B cell (primary cell): ENCODE results near the gene GYPE. TPM values are rescaled to one million over a fixed set of nuclear protein-coding genes. Genes with fewer than 3 reads are reported as not detected.
"Not testable (repeated sequence)": the region's sequence is repeated elsewhere in the genome, so short reads cannot be mapped to it uniquely, and the experiment has no call there.

Source experiments
- ATAC-seq: fragments of 200-7000 bp; cut with Tn5 transposase; one replicate; pipeline ENCODE4 v1.10.0; 2021; ENCODE audit warnings: low read depth, mild to moderate bottlenecking, moderate number of reproducible peaks, moderate library complexity
- CTCF ChIA-PET: fragments of 350-600 bp; sonication (Branson Sonifier 250); formaldehyde crosslinking; loops from one replicate; lab custom pipeline; 2021; ENCODE audit warnings: antibody characterized with exemption, inconsistent platforms; lab: Charles Lee
- POLR2A ChIA-PET: fragments of 350-600 bp; sonication (Branson Sonifier 250); formaldehyde crosslinking; loops from one replicate; lab custom pipeline; 2021; ENCODE audit warnings: antibody characterized with exemption; lab: Charles Lee
- DNase-seq: peaks from one replicate; pipeline ENCODE4 v3.0.0; 2013
- H2AFZ ChIP-seq: 2 replicates; pipeline ENCODE4 v1.6.1; 2012; ENCODE audit warnings: mild to moderate bottlenecking, low read depth, low read length; ENCODE audit not compliant: insufficient read depth, poor library complexity, severe bottlenecking
- H3K27ac ChIP-seq, 2 donors: 1 replicate in 1 of 2; 2 replicates in 1 of 2; pipeline ENCODE4 v1.5.1; 2012 to 2013; ENCODE audit warnings: low read length in 2 of 2, mild to moderate bottlenecking in 2 of 2, moderate library complexity in 1 of 2
- H3K27me3 ChIP-seq, 4 experiments: fragments of 200-600 bp in 1 of 4; sonication (generic) in 1 of 4; replicated peaks in 1 of 4; 1 replicate in 2 of 4; 2 replicates in 2 of 4; pipeline versions ENCODE4 v1.6.1 to v1.7.0; 2013 to 2016; ENCODE audit warnings: low read length in 3 of 4, mild to moderate bottlenecking in 2 of 4, mixed read lengths in 1 of 4, moderate library complexity in 1 of 4; ENCODE audit not compliant: insufficient read depth in 4 of 4, control insufficient read depth in 3 of 4; ENCODE audit errors: control extremely low read depth in 1 of 4
- H3K36me3 ChIP-seq, 2 experiments: replicated peaks in 1 of 2; 1 replicate in 1 of 2; 2 replicates in 1 of 2; pipeline versions ENCODE4 v1.6.1 to v1.7.1; 2013; ENCODE audit warnings: low read length in 1 of 2; ENCODE audit not compliant: insufficient read depth in 2 of 2, control insufficient read depth in 1 of 2; ENCODE audit errors: control extremely low read depth in 1 of 2, extremely low read depth in 1 of 2
- H3K4me1 ChIP-seq, 2 donors: fragments of 200-600 bp in 1 of 2; sonication (generic) in 1 of 2; 1 replicate in 1 of 2; 2 replicates in 1 of 2; pipeline versions ENCODE4 v1.5.1 to v1.6.1; 2013 to 2017; ENCODE audit warnings: low read length in 2 of 2; ENCODE audit not compliant: control insufficient read depth in 2 of 2, insufficient read depth in 2 of 2
- H3K4me2 ChIP-seq: replicated peaks from 2 replicates; pipeline ENCODE3; 2012; ENCODE audit warnings: mild to moderate bottlenecking, low read depth, low read length; ENCODE audit not compliant: poor library complexity, severe bottlenecking
- H3K4me3 ChIP-seq, 5 experiments: fragments of 200-600 bp in 1 of 5; sonication (generic) in 1 of 5; 1 replicate in 3 of 5; 2 replicates in 2 of 5; pipeline versions ENCODE4 v1.5.1 to v1.7.0; 2011 to 2016; ENCODE audit warnings: low read length in 4 of 5, mild to moderate bottlenecking in 4 of 5, low read depth in 2 of 5, control low read depth in 1 of 5, moderate library complexity in 1 of 5; ENCODE audit not compliant: insufficient read depth in 1 of 5; ENCODE audit errors: control extremely low read depth in 1 of 5, extremely low read depth in 1 of 5
- H3K79me2 ChIP-seq: fragments of 200-600 bp; sonication (generic); one replicate; pipeline ENCODE4 v1.6.0; 2016; ENCODE audit warnings: low read length; ENCODE audit not compliant: control insufficient read depth, insufficient read depth
- H3K9ac ChIP-seq: fragments of 200-600 bp; sonication (generic); 2 replicates; pipeline ENCODE4 v1.6.1; 2017; ENCODE audit warnings: mild to moderate bottlenecking, low read length, moderate library complexity
- H3K9me3 ChIP-seq, 3 donors: one replicate each; pipeline versions ENCODE4 v1.6.1 to v1.7.1; 2013; ENCODE audit warnings: low read length in 2 of 3; ENCODE audit not compliant: control insufficient read depth in 2 of 3, insufficient read depth in 1 of 3; ENCODE audit errors: control extremely low read depth in 1 of 3
- H4K20me1 ChIP-seq: 2 replicates; pipeline ENCODE4 v1.6.0; 2012; ENCODE audit warnings: mild to moderate bottlenecking, low read length; ENCODE audit not compliant: insufficient read depth, control insufficient read depth, poor library complexity, severe bottlenecking
- H3K27ac Mint-ChIP-seq: one replicate; pipeline ENCODE4 v1.8.0; 2021; ENCODE audit warnings: mixed read lengths
- H3K27me3 Mint-ChIP-seq: one replicate; pipeline ENCODE4 v1.8.0; 2021; ENCODE audit warnings: mixed read lengths
- H3K4me1 Mint-ChIP-seq: one replicate; pipeline ENCODE4 v1.8.0; 2021; ENCODE audit warnings: mixed read lengths
- H3K4me3 Mint-ChIP-seq: one replicate; pipeline ENCODE4 v1.8.0; 2021; ENCODE audit warnings: mixed read lengths
- H3K9me3 Mint-ChIP-seq: one replicate; pipeline ENCODE4 v1.8.0; 2022; ENCODE audit warnings: mixed read lengths; ENCODE audit not compliant: insufficient read depth
- WGBS: methylation state at CpG from one replicate; pipeline ENCODE4 v1.1.5; 2013; ENCODE audit warnings: missing lambda C conversion rate; ENCODE audit not compliant: insufficient coverage; 5-methylcytosine and 5-hydroxymethylcytosine counted together
- intact Hi-C: fragments of 100-400 bp; cut with micrococcal nuclease; formaldehyde crosslinking; loops from one replicate; pipeline ENCODE4 v1.10.0; 2022
- polyA plus RNA-seq: library from polyadenylated mRNA; depleted of rRNA; stranded (reverse); fragments of >200 nt; gene quantifications from 2 replicates; pipeline ENCODE4 v1.2.3, GENCODE V29; 2012
- total RNA-seq, 2 donors: library from RNA; stranded (reverse); fragments of 120-200 nt in 1 of 2; gene quantifications; 1 replicate in 1 of 2; 2 replicates in 1 of 2; pipeline versions ENCODE4 v1.2.3 to v1.2.4, GENCODE V29; 2013 to 2022

The GYPE gene
- total and polyA plus RNA-seq, 2 donors (not counting 1 experiment from before 2014, with no cell fraction given): 3.0 to 4.7 TPM

GRCh38 chr4:143839413-143839812 is 65.9 kb downstream of the GYPE start:
- POLR2A ChIA-PET, ATAC-seq, H3K27ac ChIP-seq, DNase-seq, H3K9me3 ChIP-seq, H3K27me3 Mint-ChIP-seq, H4K20me1 ChIP-seq, H3K4me2 ChIP-seq, H3K36me3 ChIP-seq, CTCF ChIA-PET, H3K4me3 ChIP-seq, H3K27me3 ChIP-seq, H3K4me1 ChIP-seq, H3K4me1 Mint-ChIP-seq, intact Hi-C loops, H3K9ac ChIP-seq, H2AFZ ChIP-seq, H3K4me3 Mint-ChIP-seq, H3K27ac Mint-ChIP-seq, H3K79me2 ChIP-seq, H3K9me3 Mint-ChIP-seq: not testable (repeated sequence)
- 76% methylated on average over 2 of the region's 7 CpGs for WGBS

- intact Hi-C loops, H3K79me2 ChIP-seq, POLR2A ChIA-PET, H2AFZ ChIP-seq, H3K27ac ChIP-seq, H3K4me2 ChIP-seq, H3K4me3 Mint-ChIP-seq, H4K20me1 ChIP-seq, H3K4me1 ChIP-seq, H3K27me3 ChIP-seq, H3K4me1 Mint-ChIP-seq, ATAC-seq, H3K9me3 Mint-ChIP-seq, H3K4me3 ChIP-seq, H3K27ac Mint-ChIP-seq, DNase-seq, CTCF ChIA-PET, H3K36me3 ChIP-seq, H3K9ac ChIP-seq, H3K27me3 Mint-ChIP-seq: not testable (repeated sequence)
- WGBS: 100% methylated on average over 1 of the region's 4 CpGs
- H3K9me3 ChIP-seq: peaks cover 0 to 12% (median 5%) of the 10 kb centered on the region in 3 donors
Measured at GRCh38 chr4:143834196-143834595, 71.2 kb downstream of the GYPE start.

- H3K4me2 ChIP-seq, ATAC-seq, H3K36me3 ChIP-seq, intact Hi-C loops, H4K20me1 ChIP-seq, POLR2A ChIA-PET, H3K79me2 ChIP-seq, H3K27ac Mint-ChIP-seq, CTCF ChIA-PET, H3K4me1 Mint-ChIP-seq, H3K9ac ChIP-seq, H3K4me3 Mint-ChIP-seq, H3K27me3 Mint-ChIP-seq, H3K4me3 ChIP-seq, H3K9me3 Mint-ChIP-seq, DNase-seq, H2AFZ ChIP-seq, H3K27me3 ChIP-seq, H3K4me1 ChIP-seq, H3K27ac ChIP-seq: not testable (repeated sequence)
- WGBS: no CpG with 5 or more reads among the region's 2 CpGs
- H3K9me3 ChIP-seq: peaks cover 0 to 12% (median 5%) of the 10 kb centered on the region in 3 donors
Measured at GRCh38 chr4:143833676-143834075, 71.7 kb downstream of the GYPE start.

GRCh38 chr4:143830576-143830975 is 74.8 kb downstream of the GYPE start:
- ATAC-seq, CTCF ChIA-PET, intact Hi-C loops, H3K9ac ChIP-seq, H3K27me3 Mint-ChIP-seq, H3K27me3 ChIP-seq, POLR2A ChIA-PET, H3K4me2 ChIP-seq, H3K4me3 ChIP-seq, H3K27ac Mint-ChIP-seq, H4K20me1 ChIP-seq, H3K4me3 Mint-ChIP-seq, H3K27ac ChIP-seq, H2AFZ ChIP-seq, H3K79me2 ChIP-seq, H3K36me3 ChIP-seq, H3K9me3 Mint-ChIP-seq, H3K4me1 Mint-ChIP-seq, DNase-seq, H3K4me1 ChIP-seq: not testable (repeated sequence)
- peaks cover 0 to 12% (median 5%) of the 10 kb centered on the region in 3 donors for H3K9me3 ChIP-seq
